Smooth muscle cell of bladder (primary cell): ENCODE data around the gene CLECL1. TPM values are rescaled to one million over a fixed set of nuclear protein-coding genes. Genes with fewer than 3 reads are reported as not detected.

ENCODE experiments used
- total RNA-seq: library from RNA; depleted of rRNA; stranded (reverse); fragments of >200 nt; gene quantifications from 2 replicates; pipeline ENCODE4 v1.2.3, GENCODE V29; 2014

CLECL1 gene
- total RNA-seq: not detected in 2 replicates

DNA sequence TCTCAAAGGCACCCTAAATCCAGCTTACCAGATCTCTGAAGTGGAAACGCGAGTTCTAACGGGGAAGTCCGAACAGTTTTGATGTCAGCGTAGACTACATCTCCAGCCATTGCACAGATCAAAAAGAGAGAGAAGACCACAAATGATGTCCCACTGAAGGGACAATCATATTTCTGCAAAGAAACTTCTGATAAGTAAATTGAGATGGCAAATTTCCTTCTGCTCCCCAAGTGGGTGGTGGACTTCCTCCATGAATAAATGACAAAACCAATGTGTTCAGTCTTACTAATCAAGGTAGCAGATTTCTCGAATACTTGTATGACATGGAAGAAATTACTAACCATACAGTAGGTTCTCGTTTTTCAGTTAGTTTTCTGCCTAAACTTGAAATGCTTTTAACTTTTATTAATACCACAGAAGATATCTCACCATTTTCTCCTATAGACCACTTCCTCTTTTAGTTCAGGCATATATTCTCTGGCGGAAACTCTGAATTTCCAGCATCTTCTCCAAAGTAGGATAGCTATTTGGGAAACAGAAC is at the start of gene CLECL1:
CLECL1 (minus strand) TSS at position 177 of the 541 bp plus-strand sequence.

DNA sequence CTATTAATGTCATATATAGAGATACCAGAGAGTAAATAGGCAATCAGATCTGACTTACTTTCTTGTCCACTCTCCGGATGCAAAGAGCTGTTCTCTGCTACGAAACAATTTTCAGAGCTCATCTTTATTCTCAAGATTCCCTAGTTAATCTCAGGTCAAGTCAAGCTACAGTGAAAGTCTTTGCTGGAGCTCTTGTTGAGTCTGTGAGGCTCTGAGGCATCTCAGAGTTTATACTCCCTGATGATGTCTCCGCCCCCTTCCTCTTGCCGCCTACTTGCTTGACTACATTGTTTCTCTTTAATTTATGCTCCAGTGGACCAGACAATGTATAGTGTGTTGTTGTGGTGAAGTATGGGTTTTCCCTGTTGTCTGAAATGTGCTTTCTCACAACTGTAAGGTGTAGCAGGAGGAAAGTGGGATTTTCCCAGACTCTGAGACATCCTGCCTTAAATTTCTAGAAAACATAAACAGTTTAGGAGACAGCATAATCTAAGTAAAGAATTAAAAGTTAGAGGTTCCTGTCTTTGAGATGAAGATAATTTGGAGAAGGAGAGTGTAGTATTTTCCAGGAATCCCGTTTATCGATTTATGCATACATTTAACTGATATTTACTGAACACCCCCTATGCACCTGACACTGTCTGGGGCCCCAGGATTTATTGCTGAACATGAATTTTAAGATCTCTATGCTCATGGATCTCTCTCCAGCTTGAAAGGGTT is 28.0 kb upstream of the CLECL1 start, which contains the start of gene CD69:
CD69 (minus strand) TSS at position 203 of the 720 bp plus-strand sequence; CDS start at position 122, 81 bp downstream.

Other genes starting within 250 kb of the CLECL1 start
- under 0.01 TPM in 1 of 2 replicates, not detected in the other for gene KLRB1, start 125.2 kb downstream of the CLECL1 start, total RNA-seq
- 1.4 and 1.8 TPM in 2 replicates for gene CLEC2D, start 63.4 kb downstream of the CLECL1 start, total RNA-seq
- 0.14 TPM in 1 of 2 replicates, not detected in the other for gene CD69, start 27.8 kb upstream of the CLECL1 start, total RNA-seq
- 0.18 and 0.43 TPM in 2 replicates for gene KLRF1, start 94.4 kb upstream of the CLECL1 start, total RNA-seq
- 22.3 and 25.7 TPM in 2 replicates for gene CLEC2B, start 136.3 kb upstream of the CLECL1 start, total RNA-seq
- gene KLRF2, start 148.4 kb upstream of the CLECL1 start, total RNA-seq: not detected in 2 replicates
- gene CLEC2A, start 199.3 kb upstream of the CLECL1 start, total RNA-seq: not detected in 2 replicates
- gene CLEC12A, start 238.3 kb upstream of the CLECL1 start, total RNA-seq: not detected in 2 replicates